GM19397 (cell line): ENCODE results near the gene EFL1.

Experiments
- ATAC-seq: cut with Tn5 transposase; IDR thresholded peaks from one replicate; pipeline ENCODE4 v1.9.1; 2021; ENCODE audit warnings: mild to moderate bottlenecking, moderate library complexity; ENCODE audit not compliant: unreplicated experiment

Gene EFL1

DNA sequence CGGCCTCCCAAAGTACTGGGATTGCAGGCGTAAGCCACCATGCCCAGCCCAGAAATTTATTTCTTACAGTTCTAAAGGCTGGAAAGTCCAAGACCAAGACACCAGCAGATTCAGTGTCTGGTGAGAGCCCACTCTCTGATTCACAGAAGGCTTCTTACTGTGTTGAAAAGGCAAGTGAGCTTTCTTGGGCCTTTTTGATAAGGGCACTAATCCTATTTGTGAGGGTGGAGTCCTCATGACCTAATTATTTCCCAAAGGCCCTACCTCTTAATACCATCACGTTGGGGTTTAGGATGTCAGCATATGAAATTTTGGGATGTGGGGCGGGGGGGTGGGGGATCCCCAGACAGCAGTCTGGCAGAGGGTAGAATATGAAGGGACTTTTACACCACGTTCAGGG is 169.2 kb downstream of the EFL1 start:
- ATAC-seq = no peak

DNA sequence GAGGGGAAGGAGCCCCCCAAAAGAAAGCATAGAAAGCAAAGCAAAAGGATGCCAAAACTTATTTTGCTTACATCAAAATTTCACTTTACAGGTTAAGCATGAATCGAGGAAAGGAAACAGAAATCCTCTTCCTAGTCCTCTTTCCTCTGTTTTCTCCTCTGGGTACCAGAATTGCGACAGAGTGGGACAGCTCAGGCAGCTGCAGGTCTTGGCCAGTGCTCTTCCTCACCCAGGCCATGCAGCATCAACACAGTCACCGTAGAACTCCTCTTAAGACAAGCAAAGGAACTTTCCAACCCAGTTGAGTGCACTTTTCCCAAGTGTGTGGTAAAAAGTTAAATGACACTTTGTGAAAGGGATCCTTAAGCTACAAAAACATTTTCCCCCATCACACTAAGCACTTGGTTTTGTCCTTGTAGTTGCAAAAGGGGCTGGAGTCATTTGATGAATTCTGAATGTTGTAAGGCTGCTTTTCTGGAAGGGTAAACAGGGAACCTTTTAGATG is 170.8 kb downstream of the EFL1 start:
- no peak for ATAC-seq

DNA sequence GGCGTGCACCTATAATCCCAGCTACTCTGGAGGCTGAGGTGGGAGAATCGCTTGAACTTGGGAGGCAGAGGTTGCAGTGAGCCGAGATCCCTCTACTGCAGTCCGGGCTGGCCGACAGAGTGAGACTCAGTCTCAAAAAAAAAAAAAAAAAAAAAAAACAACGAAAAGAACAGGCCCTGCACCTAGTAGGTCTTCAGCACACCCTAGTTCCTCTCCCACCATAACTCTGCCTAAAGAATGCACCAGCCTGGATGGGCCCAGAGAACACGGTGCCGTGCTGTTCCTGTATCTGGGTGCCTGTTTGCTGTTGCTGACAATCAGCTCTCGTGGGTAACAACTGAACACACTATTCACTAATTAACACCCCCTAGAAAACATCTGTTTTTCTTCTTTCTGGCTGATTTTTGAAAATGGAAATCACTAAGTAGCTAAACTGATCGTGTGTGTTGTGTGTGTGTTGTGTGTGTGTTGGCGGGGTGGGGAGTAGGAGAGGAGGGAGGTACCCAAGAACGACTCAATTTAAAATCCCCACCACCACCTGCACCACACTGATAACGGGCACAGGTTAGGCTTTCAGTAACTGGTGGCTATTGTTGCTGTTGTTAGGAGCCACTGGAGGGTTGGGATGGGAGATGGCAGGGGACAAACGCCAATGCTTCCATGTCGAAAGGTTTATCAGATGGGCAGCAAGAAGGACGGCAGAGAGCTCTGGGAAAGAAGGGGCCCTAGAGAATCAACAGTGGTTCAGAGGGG is 176.1 kb downstream of the EFL1 start:
- no peak for ATAC-seq

DNA sequence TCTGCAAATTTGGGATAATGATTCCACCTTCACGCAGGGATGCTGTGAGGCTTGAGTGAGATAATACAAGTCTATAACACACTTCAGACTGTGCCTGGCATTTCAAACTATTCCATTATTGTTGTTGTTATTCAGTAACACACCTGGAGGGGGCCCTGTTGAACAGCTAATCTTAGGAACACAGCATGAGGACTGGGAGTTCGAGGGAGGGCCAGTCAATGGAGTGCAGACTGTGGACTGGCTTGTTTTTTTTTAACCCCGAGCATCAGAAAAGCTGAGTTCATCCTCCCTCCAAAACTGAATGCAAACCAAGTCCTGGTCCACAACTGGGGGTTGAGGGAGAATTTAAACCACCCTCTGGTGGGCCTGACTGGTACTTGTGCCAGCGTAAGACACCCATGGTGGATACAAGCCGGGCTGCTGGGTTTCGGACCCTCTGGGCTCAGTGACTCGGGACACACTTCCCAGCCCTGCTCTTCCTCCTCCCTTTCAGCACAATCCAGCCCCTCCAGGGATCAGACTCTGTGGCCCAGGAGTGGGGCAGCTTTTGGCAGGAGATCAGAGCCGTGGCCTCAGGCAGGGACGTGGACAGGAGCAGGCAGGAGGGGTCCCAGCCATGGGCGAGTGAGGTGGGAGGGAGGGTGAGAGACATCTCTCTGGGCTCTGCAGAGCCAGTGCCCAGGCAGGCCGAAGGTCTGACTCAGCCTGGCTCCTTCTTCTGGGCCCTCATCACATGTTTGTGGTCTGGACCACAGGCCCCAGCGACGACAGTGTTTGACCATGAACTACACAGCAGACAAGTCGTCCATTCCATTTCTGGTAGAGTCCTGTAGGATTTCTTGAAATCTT is 180.4 kb downstream of the EFL1 start:
- ATAC-seq = no peak

DNA sequence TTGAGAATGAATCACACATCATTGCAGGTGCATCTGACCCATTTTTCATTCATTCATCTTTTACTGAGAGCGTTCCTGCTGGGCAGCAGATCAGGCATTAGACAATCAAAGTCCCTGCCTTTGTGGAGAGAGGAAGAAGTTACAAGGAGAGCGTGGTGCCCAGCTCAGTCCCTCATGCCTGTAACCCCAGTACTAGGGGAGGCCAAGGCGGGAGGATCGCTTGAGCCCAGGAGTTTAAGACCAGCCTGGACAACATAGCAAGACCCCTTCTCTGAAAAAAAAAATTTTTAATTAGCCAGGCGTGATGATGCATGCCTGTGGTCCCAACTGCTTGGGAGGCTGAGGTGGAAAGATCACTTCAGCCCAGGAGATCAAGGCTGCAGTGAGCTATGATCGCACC is 181.8 kb downstream of the EFL1 start:
- no peak for ATAC-seq
